Fibroblast of mammary gland (primary cell): ENCODE results near the gene SWI5.

Experiments
- DNase-seq: peaks from one replicate; pipeline ENCODE4 v3.0.0-alpha.2; 2010; ENCODE audit warnings: low read depth
- H3K4me3 ChIP-seq: 2 replicates; pipeline ENCODE4 v1.5.1; 2011; ENCODE audit warnings: low read depth, mild to moderate bottlenecking, low read length, moderate library complexity; ENCODE audit not compliant: control insufficient read depth
- TF ChIP-seq, protein P1 (sequence below): conservative IDR thresholded peaks from 2 replicates; pipeline ENCODE4 v1.5.1; 2011; ENCODE audit warnings: low read depth, low read length, inconsistent platforms; ENCODE audit not compliant: control insufficient read depth, insufficient read depth

Gene SWI5

DNA sequence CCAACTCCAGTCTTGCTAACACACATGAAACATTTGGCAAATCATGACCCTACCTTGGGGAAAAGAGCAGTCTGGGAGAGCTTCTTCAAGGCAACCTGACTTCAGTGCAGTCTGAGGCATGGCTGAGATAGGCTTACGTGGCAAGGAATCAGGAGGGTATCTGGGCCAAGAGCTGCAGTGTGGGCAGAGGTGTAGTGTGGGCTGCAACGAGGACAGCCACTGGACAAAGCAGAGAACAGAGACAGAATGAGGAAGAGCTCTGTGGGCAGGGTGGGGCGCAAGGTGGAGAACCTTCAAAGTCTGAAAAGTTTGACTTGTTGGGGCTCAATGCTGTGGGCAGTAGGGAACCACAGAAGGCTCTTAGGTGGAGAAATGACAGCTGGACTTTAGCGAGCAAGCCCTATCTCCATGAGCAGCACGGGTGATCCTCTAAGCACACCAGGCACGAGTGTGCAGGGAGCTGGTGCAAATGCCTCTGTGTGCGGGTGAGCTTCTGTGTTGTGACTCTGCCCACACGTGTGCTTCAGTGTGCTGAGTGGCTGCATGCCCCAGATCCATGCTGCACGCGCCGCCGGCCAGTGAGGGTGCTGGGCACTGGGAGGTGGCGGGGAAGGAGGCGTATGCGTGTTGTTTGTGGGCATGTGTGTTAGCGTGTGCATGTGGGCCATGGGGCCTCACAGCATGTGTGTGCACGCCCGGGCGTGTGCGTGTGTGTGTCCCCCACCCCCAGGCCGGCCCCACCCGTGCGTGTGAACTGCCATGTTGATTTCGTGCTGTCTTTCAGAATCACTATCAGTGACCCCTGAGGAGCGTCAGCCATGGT is 23.5 kb upstream of the SWI5 start:
- no peak for DNase-seq
- H3K4me3 ChIP-seq: no peak overlapping the region
- TF ChIP-seq, protein P1, sequence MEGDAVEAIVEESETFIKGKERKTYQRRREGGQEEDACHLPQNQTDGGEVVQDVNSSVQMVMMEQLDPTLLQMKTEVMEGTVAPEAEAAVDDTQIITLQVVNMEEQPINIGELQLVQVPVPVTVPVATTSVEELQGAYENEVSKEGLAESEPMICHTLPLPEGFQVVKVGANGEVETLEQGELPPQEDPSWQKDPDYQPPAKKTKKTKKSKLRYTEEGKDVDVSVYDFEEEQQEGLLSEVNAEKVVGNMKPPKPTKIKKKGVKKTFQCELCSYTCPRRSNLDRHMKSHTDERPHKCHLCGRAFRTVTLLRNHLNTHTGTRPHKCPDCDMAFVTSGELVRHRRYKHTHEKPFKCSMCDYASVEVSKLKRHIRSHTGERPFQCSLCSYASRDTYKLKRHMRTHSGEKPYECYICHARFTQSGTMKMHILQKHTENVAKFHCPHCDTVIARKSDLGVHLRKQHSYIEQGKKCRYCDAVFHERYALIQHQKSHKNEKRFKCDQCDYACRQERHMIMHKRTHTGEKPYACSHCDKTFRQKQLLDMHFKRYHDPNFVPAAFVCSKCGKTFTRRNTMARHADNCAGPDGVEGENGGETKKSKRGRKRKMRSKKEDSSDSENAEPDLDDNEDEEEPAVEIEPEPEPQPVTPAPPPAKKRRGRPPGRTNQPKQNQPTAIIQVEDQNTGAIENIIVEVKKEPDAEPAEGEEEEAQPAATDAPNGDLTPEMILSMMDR: no peak

GRCh38 chr9:128253140-128253990 is 22.7 kb upstream of the SWI5 start:
- TF ChIP-seq, protein P1: no peak
- no peak overlapping the region for H3K4me3 ChIP-seq
- no peak for DNase-seq

DNA sequence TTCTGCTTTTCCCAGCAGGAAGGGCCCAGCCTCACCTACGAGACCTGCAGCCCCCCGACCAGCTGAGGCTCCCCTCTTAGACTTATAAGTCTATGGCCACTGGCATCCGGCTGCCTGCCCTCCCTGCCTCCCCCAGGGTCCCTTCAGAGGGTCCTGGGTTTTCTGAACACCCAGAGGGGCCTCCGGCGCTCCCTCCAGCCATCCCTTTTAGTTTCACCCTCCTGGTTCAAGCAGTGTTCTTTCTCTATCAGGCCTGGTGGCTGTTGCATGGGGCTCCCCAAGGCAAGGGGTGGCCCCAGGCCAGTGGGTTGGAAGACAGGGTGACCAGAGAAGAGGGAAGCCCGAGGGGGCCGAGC is 22.1 kb upstream of the SWI5 start:
- TF ChIP-seq, protein P1: no peak
- no peak overlapping the region for H3K4me3 ChIP-seq
- no peak for DNase-seq

DNA sequence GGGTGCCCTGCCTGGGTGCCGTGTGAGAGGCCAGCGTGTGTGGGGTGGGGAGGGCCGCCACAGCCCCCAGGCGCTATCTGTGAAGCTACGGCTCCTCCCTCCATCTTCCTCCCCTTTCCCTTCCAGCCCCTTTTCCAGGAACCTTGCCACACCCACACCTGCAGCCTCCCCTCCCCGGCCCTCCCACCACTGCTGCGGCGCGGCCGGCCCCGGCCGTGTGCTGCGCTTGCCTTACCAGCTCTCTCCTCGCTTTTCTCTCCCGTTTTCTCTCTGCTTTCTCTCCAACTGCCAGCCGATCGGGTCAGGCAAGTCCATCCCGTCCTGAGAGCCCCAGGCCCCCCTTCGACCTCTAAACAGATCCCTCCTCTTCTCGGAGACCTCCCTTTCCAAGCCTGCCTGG is 21.7 kb upstream of the SWI5 start:
- H3K4me3 ChIP-seq: no peak overlapping the region
- no peak for DNase-seq
- TF ChIP-seq, protein P1: no peak

DNA sequence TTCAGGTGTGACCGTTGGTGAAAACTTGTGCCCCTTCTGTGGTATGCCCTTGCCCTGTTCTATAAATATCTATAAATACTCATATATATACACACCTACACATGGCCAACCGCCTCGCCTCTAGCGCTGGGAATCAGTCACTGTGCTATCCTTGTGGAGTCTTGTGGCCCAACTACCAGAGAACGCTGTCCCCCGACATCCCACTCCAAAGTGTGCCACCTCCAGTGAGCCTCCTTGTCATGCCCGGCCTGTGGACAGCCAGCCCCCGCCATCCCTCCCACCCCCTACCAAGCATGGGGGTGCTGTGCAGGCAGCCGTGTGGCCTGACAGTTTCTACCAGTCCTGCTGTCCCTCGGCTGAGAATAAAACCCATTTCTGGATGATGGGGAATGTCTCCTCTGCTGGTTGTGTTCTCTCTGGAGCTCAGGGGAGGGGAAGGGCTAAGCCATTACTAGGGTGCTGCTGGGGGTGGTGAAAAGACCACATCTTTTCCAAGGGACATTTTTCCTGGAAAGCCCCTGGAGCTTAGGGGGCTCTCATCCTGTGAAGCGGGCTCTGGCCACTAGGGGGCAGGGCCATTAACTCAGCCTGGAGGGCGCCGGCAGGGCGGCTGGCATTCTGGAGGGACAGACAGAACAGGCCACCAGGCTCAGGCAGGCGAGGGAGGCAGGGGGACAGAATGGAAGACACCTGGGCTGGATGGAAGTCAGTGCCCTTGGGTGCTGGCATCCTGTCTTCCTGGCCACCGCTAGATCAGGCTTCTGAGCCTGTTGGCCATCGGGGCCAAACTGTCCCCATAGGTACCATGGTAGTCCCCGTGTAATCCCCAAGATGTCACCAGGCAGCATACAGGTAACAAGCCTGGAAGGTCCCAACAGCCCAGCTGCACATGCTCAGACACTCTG is 21.0 kb upstream of the SWI5 start:
- H3K4me3 ChIP-seq: no peak overlapping the region
- DNase-seq: peak; percentile 42
- TF ChIP-seq, protein P1: peak; percentile 77
